ENCODE data around the gene REPS2.

Gene REPS2

DNA sequence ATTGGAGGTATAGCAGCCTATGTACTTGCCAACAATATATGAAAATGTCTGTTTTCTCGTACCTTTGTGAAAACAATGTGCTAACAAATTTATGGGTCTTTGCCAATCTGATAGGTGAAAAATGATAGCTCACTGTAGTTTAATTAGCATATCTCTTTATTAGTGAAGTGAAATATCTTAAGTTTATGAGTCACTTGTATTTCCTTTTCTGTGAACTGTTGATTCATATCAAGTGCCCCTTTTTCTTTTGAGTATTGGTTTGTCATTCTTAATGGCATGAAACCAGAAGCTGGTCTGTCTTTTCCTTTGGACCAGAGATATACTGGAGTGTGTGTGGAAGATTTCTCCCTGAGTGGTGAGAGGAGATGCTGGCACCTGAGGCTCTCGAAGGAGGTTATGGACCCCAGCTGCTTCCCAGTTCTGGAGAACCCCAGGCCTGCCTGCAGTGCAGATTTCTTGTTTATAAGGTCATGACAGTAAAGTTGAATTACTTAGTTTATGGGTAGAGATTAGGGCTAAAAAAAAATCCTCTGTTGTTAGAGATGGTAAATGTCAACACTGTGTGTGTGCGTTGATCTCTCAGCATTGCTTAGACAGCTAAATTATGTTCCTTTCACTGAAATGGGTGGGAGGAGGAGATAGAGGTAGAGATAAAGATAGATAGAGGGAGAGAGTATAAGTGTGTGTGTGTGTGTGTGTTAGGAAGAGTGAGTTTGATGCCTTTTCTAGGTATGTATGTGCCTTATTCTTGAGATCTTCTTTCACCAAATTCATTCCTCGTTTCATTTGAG is 89.9 kb downstream of the REPS2 start:
- DNase-seq (ENCODE audit: extremely low spot score) = no peak
- ChIA-PET CTCF (interaction anchor here (3.1 kb wide), 1 partner anchor 10 kb away, joined by 15 read pairs; no protein-coding TSS in a partner anchor), POLR2A (no interaction called here)
- TF ChIP-seq HDGF (IDR thresholded peaks at IDR 0.05; ENCODE audit: borderline replicate concordance) = no peak
- TF ChIP-seq BHLHE40 (IDR thresholded peaks at IDR 0.05; ENCODE audit: borderline replicate concordance) = no peak
- no peak for TF ChIP-seq L3MBTL2 (conservative IDR thresholded peaks at IDR 0.05)
- TF ChIP-seq FOXM1 (IDR thresholded peaks at IDR 0.05; ENCODE audit: borderline replicate concordance) = no peak
- no peak for TF ChIP-seq ELF4 (IDR thresholded peaks at IDR 0.05)
- TF ChIP-seq FOXK2 (IDR thresholded peaks at IDR 0.05) = no peak
- TF ChIP-seq SP1 (IDR thresholded peaks at IDR 0.05) = no peak
- TF ChIP-seq, protein P1, sequence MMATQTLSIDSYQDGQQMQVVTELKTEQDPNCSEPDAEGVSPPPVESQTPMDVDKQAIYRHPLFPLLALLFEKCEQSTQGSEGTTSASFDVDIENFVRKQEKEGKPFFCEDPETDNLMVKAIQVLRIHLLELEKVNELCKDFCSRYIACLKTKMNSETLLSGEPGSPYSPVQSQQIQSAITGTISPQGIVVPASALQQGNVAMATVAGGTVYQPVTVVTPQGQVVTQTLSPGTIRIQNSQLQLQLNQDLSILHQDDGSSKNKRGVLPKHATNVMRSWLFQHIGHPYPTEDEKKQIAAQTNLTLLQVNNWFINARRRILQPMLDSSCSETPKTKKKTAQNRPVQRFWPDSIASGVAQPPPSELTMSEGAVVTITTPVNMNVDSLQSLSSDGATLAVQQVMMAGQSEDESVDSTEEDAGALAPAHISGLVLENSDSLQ (IDR thresholded peaks at IDR 0.05) = no peak

DNA sequence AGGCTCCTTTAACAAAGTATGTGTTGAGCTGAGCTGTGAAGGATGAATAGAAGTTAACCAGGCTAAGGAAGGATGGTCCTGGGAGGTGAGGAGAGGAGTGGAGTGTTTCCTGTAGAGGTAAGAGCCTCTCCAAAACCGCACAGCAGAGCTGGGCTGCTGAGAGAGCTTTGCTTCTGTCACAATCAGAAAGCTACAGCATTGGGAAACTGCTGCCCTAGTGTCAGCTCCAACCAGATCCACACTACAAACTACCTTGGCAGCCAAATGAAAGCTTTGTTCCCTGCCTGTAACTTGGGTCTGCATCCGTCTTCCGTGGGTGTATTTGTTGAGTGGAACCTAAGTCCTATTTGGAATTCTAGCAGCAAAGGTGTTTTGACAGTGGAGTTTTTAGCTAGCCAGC is 91.8 kb downstream of the REPS2 start:
- ChIA-PET POLR2A (no interaction called here), CTCF (interaction anchor here (3.1 kb wide), 1 partner anchor 8 kb away, joined by 15 read pairs; no protein-coding TSS in a partner anchor)
- DNase-seq (ENCODE audit: extremely low spot score) = no peak
- TF ChIP-seq L3MBTL2 (conservative IDR thresholded peaks at IDR 0.05) (no peak), ELF4 (IDR thresholded peaks at IDR 0.05) (no peak), FOXK2 (IDR thresholded peaks at IDR 0.05) (no peak), SUZ12 (IDR thresholded peaks at IDR 0.05) (no peak)

DNA sequence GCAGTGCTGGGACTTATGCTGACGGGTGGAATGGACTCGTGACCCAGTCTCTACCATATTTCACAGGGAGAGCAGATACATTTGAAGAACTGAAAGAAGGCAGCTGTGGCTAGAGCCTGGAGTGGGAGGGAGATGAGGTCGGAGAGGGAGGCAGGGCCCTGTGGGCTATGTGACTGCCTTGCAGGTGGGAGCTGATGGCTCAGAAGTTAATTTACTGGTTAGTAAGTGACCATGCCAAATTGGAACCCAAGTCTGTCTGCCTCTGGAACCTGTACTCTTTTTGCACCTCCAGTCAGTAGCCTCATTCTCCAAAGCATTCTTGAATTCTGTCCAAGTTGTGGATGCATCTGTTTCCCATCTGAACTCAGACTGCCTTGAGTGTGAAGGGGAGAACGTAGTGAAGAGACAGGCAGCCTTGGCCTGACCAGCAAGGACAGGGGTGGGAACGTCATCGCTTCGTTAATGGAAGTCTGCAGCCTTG is 92.3 kb downstream of the REPS2 start:
- ChIA-PET POLR2A (no interaction called here), CTCF (interaction anchor here (3.1 kb wide), 1 partner anchor 8 kb away, joined by 15 read pairs; no protein-coding TSS in a partner anchor)
- no peak for DNase-seq (ENCODE audit: extremely low spot score)
- TF ChIP-seq BHLHE40 (IDR thresholded peaks at IDR 0.05; ENCODE audit: borderline replicate concordance) = no peak

DNA sequence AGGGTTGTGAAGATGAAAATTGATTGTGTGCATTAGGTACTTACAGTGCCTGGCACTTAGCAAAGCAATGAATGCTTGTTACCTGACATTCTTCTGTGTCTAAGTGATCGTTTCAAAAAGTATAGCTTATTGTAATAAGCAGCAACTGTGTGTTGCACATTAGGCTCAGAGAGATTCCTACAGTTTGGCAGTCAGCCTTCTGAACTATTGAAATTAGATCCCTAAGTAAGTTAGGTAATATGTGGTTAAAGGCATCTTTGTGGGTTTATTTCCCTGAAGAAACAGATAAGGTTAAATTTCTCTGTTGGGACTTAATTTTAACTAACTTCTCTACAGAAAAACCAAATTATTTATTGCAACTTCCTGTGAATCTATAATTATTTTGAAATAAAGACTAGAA is 93.4 kb downstream of the REPS2 start:
- ChIA-PET POLR2A (no interaction called here), CTCF (no interaction called here)
- no peak for TF ChIP-seq ELF4 (IDR thresholded peaks at IDR 0.05)
- no peak for TF ChIP-seq CTBP1 (IDR thresholded peaks at IDR 0.05; ENCODE audit: borderline replicate concordance)
- no peak for TF ChIP-seq NFRKB (IDR thresholded peaks at IDR 0.05)
- no peak for TF ChIP-seq SUZ12 (IDR thresholded peaks at IDR 0.05)
- no peak for TF ChIP-seq ARNT (IDR thresholded peaks at IDR 0.05)
- no peak for TF ChIP-seq ZNF384 (IDR thresholded peaks at IDR 0.05)
- TF ChIP-seq BHLHE40 (IDR thresholded peaks at IDR 0.05; ENCODE audit: borderline replicate concordance) = no peak
- TF ChIP-seq SP1 (IDR thresholded peaks at IDR 0.05) = no peak
- no peak for TF ChIP-seq HDGF (IDR thresholded peaks at IDR 0.05; ENCODE audit: borderline replicate concordance)
- no peak for TF ChIP-seq LEF1 (IDR thresholded peaks at IDR 0.05; ENCODE audit: borderline replicate concordance)
- TF ChIP-seq, protein P1 (IDR thresholded peaks at IDR 0.05) = no peak
- DNase-seq (ENCODE audit: extremely low spot score) = no peak

DNA sequence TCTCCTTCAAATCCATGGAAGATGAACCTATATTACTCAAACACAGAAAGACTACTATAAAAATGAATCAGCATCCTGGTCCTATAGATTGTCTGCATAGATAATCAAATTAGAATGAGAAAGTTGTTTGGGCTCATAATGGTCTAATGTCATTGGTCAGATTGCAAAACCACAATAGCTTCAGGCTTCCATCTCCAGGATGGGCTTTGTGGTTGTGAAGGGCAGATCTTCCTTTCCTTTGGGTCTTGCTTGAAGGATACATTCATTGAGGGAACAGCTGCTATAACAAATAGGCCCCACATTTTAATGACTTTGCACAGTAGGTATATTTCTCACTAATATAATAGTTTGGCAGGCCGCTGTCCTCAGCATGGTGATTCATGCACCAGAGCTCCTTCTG is 94.3 kb downstream of the REPS2 start:
- CTCF ChIA-PET = interaction anchor here (0.6 kb wide), 1 partner anchor 286 kb away, joined by 6 read pairs; no protein-coding TSS in a partner anchor
- POLR2A ChIA-PET = no interaction called here

DNA sequence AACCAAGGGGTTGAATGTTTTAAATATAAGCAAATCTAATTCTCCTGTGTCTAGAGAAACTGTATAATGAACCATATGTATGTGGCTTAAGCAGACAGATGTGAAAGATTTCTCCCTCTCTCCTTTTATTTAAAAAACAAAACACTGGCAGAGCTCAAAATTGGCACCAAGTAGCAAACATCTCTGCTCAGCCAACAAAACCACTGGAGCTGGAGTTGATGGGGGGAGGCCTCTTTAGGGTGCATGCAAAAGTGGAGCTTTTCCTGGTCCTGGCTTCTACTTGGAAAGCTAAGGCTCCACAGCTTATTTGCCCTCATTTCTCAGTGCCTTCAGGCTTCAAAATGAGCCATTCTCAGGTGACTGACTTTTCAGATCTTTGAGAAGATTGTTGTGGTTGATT is 95.6 kb downstream of the REPS2 start:
- POLR2A ChIA-PET = interaction anchor here (0.5 kb wide), 1 partner anchor 321 kb away, joined by 4 read pairs; no protein-coding TSS in a partner anchor
- CTCF ChIA-PET = interaction anchor here (0.5 kb wide), 1 partner anchor 1256 kb away, joined by 3 read pairs; no protein-coding TSS in a partner anchor
- no peak for TF ChIP-seq ARNT (IDR thresholded peaks at IDR 0.05)
- TF ChIP-seq, protein P1 (IDR thresholded peaks at IDR 0.05) = no peak
- TF ChIP-seq ELF4 (IDR thresholded peaks at IDR 0.05) = no peak
- no peak for TF ChIP-seq NFRKB (IDR thresholded peaks at IDR 0.05)
- TF ChIP-seq FOXA1 (IDR thresholded peaks at IDR 0.05) = no peak
- no peak for TF ChIP-seq BHLHE40 (IDR thresholded peaks at IDR 0.05; ENCODE audit: borderline replicate concordance)
- no peak for TF ChIP-seq FOXK2 (IDR thresholded peaks at IDR 0.05)
- no peak for TF ChIP-seq SUZ12 (IDR thresholded peaks at IDR 0.05)
- TF ChIP-seq FOXM1 (IDR thresholded peaks at IDR 0.05; ENCODE audit: borderline replicate concordance) = no peak
- TF ChIP-seq LEF1 (IDR thresholded peaks at IDR 0.05; ENCODE audit: borderline replicate concordance) = no peak
- TF ChIP-seq SP1 (IDR thresholded peaks at IDR 0.05) = no peak
- TF ChIP-seq HDGF (IDR thresholded peaks at IDR 0.05; ENCODE audit: borderline replicate concordance) = no peak
- TF ChIP-seq TARDBP (IDR thresholded peaks at IDR 0.05) = no peak
- no peak for TF ChIP-seq CTBP1 (IDR thresholded peaks at IDR 0.05; ENCODE audit: borderline replicate concordance)
- TF ChIP-seq L3MBTL2 (conservative IDR thresholded peaks at IDR 0.05) = no peak
- TF ChIP-seq ZNF384 (IDR thresholded peaks at IDR 0.05) = no peak
- DNase-seq (ENCODE audit: extremely low spot score) = no peak

More for the DNA sequence above, 94.3 kb downstream of the REPS2 start:
- DNase-seq (ENCODE audit: extremely low spot score) = no peak
- no peak for TF ChIP-seq BHLHE40 (IDR thresholded peaks at IDR 0.05; ENCODE audit: borderline replicate concordance)
- TF ChIP-seq HDGF (IDR thresholded peaks at IDR 0.05; ENCODE audit: borderline replicate concordance) = no peak
- no peak for TF ChIP-seq CTBP1 (IDR thresholded peaks at IDR 0.05; ENCODE audit: borderline replicate concordance)
- no peak for TF ChIP-seq FOXM1 (IDR thresholded peaks at IDR 0.05; ENCODE audit: borderline replicate concordance)
- TF ChIP-seq ARNT (IDR thresholded peaks at IDR 0.05) = no peak
- no peak for TF ChIP-seq TARDBP (IDR thresholded peaks at IDR 0.05)
- no peak for TF ChIP-seq ELF4 (IDR thresholded peaks at IDR 0.05)
- TF ChIP-seq, protein P1 (IDR thresholded peaks at IDR 0.05) = no peak
- no peak for TF ChIP-seq SUZ12 (IDR thresholded peaks at IDR 0.05)
- no peak for TF ChIP-seq FOXK2 (IDR thresholded peaks at IDR 0.05)
- TF ChIP-seq SP1 (IDR thresholded peaks at IDR 0.05) = no peak
- no peak for TF ChIP-seq LEF1 (IDR thresholded peaks at IDR 0.05; ENCODE audit: borderline replicate concordance)
- TF ChIP-seq NFRKB (IDR thresholded peaks at IDR 0.05) = no peak
- no peak for TF ChIP-seq FOXA1 (IDR thresholded peaks at IDR 0.05)
- no peak for TF ChIP-seq ZNF384 (IDR thresholded peaks at IDR 0.05)
- TF ChIP-seq L3MBTL2 (conservative IDR thresholded peaks at IDR 0.05) = no peak
